GM11168 (cell line): ENCODE results near the gene CHST2.

Experiments
- in situ Hi-C: fragments of 300-500 bp; cut with MboI; formaldehyde crosslinking; loops from one replicate; pipeline ENCODE4 v1.12.0; 2022; ENCODE audit warnings: low sequenced_read_pairs; ENCODE audit not compliant: unreplicated experiment

The CHST2 gene

DNA sequence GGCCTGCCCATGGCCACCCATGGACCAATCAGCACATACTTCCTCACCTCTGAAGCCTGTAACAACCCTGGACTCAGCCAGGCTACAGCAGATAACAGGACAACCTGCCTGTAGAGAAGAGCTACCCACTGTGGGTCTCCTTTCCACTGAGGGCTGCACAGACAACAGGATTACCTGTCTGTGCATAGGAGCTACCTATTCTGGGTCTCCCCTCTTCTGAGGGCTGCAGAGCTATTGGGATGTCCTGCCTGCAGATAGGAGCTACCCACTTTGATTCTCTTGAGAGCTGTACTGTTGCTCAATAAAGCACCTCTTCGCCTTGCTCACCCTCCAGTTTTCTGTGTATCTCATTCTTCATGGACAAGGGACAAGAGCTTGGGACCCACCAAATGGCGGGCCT lies 23.8 kb upstream of the CHST2 start:
- in situ Hi-C loops = no loop called here

DNA sequence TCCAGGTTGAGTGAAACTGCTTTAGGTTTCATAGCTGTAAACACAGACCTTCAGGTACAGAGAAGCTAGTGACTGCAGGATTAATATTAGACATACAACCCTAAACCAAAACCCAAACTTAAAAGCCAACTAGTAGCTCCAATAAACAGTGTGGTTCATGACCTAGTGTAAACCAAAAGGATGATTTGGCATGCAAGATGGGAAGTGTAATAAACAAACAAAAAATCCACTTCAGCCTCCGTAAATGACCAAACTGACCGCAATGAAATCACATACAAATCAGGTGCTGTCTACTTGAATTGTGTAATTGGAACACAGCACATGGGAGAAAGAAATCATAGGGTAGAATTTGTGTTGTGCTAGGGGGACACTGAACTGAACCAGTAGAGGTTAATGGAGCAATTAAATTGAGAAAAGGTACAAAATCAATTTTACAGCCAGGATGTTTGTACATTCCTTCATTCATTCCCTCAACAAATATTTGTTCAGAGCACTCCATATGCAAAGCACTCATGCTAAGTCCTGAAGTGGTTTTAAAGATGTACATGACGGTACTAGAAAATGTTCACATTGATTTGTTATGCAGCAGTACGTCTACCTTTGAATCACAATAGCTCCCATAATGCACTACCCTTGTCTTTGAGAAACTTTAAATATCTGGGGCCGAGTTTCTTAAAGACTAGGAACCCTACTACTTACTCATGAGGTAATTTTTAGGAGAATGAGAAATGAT lies 21.4 kb upstream of the CHST2 start:
- in situ Hi-C loops = no loop called here

GRCh38 chr3:143099210-143099609 lies 20.4 kb upstream of the CHST2 start:
- in situ Hi-C loops = no loop called here

- in situ Hi-C loops = loop anchor here (25.0 kb wide), 1 partner anchor 563 kb away; no protein-coding TSS in a partner anchor
Measured at GRCh38 chr3:143099690-143100089, 19.9 kb upstream of the CHST2 start.

- in situ Hi-C loops = loop anchor here (25.0 kb wide), 1 partner anchor 562 kb away; no protein-coding TSS in a partner anchor
Measured at GRCh38 chr3:143100451-143100850, 19.1 kb upstream of the CHST2 start.

- in situ Hi-C loops = loop anchor here (25.0 kb wide), 1 partner anchor 560 kb away; no protein-coding TSS in a partner anchor
Measured at GRCh38 chr3:143101792-143102381, 17.7 kb upstream of the CHST2 start.

- in situ Hi-C loops = loop anchor here (25.0 kb wide), 1 partner anchor 559 kb away; no protein-coding TSS in a partner anchor
Measured at GRCh38 chr3:143103652-143104051, 15.9 kb upstream of the CHST2 start.

DNA sequence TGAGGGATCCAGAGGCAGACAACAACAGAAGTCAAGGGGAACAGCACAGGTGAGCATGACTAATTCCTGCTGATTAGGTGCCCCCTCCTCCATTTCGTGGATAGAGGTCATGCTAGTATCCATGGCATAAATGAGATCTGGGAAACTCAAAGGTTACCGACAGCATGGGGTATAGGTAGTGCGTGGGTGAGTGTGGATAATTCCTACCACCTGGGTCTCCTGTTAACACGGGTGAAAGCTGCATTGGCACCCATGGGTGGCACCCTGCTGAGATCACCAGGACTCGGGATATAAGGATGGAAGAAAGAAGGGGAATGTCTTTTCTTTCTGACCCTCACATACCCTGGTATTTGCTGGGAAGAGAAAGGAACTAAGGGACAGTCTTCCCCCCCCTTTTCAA lies 14.4 kb upstream of the CHST2 start:
- in situ Hi-C loops = loop anchor here (25.0 kb wide), 1 partner anchor 557 kb away; no protein-coding TSS in a partner anchor

- in situ Hi-C loops = loop anchor here (25.0 kb wide), 1 partner anchor 552 kb away; no protein-coding TSS in a partner anchor
Measured at GRCh38 chr3:143109861-143110260, 9.7 kb upstream of the CHST2 start.

DNA sequence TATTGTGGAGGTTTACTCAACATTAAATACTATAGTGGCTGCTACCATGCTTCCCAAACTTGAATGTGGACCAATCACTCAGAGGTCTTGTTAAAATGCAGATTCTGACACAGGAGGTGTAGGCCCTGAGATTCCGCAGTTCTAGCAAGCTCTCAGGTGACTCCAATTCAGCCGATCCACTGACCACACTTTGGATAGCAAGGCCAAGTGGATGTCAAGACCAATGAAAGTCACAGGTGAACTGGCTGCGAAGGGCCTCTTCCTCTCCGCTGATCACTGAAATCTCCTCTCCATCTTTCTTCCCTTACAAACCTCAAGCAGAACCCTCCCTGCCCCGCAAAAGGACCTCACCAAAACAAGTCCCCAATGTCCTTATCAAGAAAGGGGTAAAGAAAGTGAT lies 9.2 kb upstream of the CHST2 start:
- in situ Hi-C loops = loop anchor here (25.0 kb wide), 1 partner anchor 552 kb away; no protein-coding TSS in a partner anchor

DNA sequence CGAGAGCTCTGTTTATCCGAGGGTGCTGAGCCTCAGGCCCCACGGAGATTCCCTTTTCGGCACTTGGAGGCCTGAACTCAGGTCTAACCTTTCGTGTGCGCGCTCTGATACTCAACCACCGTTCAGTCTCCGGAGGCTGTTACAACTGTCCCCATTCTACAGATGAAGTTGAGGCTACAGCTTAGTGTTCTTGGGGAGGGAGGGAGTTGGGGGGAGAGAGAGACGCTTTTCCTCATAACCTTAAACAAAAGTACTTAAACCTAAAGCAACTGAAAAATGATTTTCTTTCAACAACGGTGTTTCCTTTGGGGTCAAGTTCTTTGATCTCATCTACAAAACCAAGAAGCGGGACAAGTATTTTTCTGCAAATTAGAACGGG lies 952 bp upstream of the CHST2 start:
- in situ Hi-C loops = loop anchor here (25.0 kb wide), 1 partner anchor 544 kb away; no protein-coding TSS in a partner anchor

DNA sequence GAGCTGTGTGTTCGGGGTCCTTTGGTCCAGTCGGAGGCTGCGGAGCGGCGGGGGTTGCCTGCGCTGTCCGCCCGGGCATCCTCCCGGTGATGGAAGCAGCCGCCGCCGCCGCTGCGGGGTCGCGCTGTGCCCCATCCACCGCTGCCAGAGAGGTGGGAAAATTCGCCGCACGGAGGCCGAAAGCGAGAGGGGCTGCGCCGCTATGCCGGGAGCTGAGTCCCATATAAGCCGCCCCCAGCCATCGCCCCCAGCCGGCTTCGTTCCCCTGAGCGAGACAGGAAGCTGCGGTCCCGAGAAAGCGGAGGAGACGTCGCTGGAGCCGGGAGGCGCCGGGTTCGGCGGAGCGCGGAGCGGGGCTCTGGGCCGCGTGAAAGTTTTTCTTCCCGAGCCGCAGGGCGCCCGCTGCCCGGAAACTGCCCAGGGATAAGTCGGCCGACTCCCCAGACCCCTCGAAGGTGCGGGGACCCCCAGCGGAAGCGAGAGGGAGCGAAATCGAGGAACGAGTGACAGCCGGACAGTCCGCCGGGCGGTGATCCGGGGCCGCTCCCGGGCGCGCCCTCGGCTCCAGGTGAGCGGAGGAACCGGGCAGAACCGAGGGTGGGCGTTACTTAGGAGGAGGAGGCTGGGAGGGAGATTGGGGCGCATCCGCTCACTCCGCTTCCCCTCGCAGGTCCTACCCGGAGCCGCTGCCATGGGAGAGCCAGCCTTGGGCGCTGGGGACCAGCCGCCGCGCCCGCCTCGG lies 574 bp downstream of the CHST2 start:
- in situ Hi-C loops = loop anchor here (25.0 kb wide), 1 partner anchor 542 kb away; no protein-coding TSS in a partner anchor

- in situ Hi-C loops = loop anchor here (25.0 kb wide), 1 partner anchor 542 kb away; no protein-coding TSS in a partner anchor
Measured at GRCh38 chr3:143120716-143121240, 1.2 kb downstream of the CHST2 start.

DNA sequence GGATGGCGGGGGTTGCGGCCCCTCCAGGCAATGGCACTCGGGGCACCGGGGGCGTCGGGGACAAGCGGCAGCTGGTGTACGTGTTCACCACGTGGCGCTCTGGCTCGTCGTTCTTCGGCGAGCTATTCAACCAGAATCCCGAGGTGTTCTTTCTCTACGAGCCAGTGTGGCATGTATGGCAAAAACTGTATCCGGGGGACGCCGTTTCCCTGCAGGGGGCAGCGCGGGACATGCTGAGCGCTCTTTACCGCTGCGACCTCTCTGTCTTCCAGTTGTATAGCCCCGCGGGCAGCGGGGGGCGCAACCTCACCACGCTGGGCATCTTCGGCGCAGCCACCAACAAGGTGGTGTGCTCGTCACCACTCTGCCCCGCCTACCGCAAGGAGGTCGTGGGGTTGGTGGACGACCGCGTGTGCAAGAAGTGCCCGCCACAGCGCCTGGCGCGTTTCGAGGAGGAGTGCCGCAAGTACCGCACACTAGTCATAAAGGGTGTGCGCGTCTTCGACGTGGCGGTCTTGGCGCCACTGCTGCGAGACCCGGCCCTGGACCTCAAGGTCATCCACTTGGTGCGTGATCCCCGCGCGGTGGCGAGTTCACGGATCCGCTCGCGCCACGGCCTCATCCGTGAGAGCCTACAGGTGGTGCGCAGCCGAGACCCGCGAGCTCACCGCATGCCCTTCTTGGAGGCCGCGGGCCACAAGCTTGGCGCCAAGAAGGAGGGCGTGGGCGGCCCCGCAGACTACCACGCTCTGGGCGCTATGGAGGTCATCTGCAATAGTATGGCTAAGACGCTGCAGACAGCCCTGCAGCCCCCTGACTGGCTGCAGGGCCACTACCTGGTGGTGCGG lies 1.9 kb downstream of the CHST2 start:
- in situ Hi-C loops = loop anchor here (25.0 kb wide), 1 partner anchor 541 kb away; no protein-coding TSS in a partner anchor

- in situ Hi-C loops = loop anchor here (25.0 kb wide), 1 partner anchor 540 kb away; no protein-coding TSS in a partner anchor
Measured at GRCh38 chr3:143122089-143122430, 2.5 kb downstream of the CHST2 start.

- in situ Hi-C loops = loop anchor here (25.0 kb wide), 1 partner anchor 540 kb away; no protein-coding TSS in a partner anchor
Measured at GRCh38 chr3:143122608-143123352, 3.2 kb downstream of the CHST2 start.

DNA sequence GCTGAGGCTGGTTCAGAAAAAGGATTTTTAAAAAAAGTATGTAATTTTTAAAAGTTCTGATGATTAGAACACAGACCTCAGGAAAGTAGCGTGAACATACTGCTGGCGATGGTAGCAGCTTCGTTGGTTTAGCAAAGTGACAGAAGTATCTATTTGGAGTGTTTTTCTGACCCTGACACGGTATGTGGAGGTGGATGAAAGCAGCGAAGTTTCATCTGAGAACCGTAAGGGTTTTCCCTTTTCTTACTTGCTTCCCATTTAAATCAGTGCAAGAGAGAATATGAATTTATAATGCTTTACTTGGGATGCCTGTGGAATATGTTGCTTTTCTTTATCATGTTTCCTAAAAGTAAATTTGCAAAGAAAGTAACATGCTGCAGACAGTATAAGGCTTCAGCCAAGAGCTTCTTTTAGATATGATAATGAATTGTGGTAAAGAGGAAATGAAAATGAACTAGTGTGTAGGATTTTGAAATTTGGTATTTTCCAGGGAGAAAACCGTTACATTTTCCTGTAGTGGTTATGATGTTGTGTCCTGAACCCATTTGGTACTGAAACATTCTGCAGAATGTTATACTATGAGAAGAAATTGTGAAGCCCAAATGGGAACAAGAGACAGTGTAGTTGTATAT lies 3.9 kb downstream of the CHST2 start:
- in situ Hi-C loops = loop anchor here (25.0 kb wide), 1 partner anchor 539 kb away; no protein-coding TSS in a partner anchor
